Duodenal mucosa (tissue), 2 donors: ENCODE measurements around the gene DUXA.

Experiments
- H3K27ac ChIP-seq: one replicate; pipeline ENCODE4 v1.7.0; 2013; ENCODE audit warnings: low read depth, low read length
- H3K27me3 ChIP-seq, 2 donors: one replicate each; pipeline ENCODE4 v1.7.0; 2013; ENCODE audit warnings: low read length in 2 of 2, control low read depth in 1 of 2; ENCODE audit not compliant: insufficient read depth in 2 of 2, control insufficient read depth in 1 of 2
- H3K36me3 ChIP-seq, 2 donors: one replicate each; pipeline ENCODE4 v1.7.0; 2013; ENCODE audit warnings: low read length in 2 of 2, control low read depth in 1 of 2; ENCODE audit not compliant: insufficient read depth in 2 of 2, control insufficient read depth in 1 of 2
- H3K4me1 ChIP-seq, 2 donors: one replicate each; pipeline ENCODE4 v1.7.0; 2013; ENCODE audit warnings: low read length in 2 of 2, control low read depth in 1 of 2; ENCODE audit not compliant: insufficient read depth in 2 of 2, control insufficient read depth in 1 of 2
- H3K4me3 ChIP-seq, 2 donors: one replicate each; pipeline ENCODE4 v1.7.0; 2013; ENCODE audit warnings: low read length in 2 of 2, low read depth in 1 of 2
- H3K9ac ChIP-seq, 2 donors: one replicate each; pipeline ENCODE4 v1.7.0; 2013; ENCODE audit warnings: low read length in 2 of 2, low read depth in 1 of 2
- H3K9me3 ChIP-seq, 2 donors: one replicate each; pipeline ENCODE4 v1.7.0; 2013; ENCODE audit warnings: low read length in 2 of 2, control low read depth in 1 of 2; ENCODE audit not compliant: control insufficient read depth in 1 of 2

DUXA gene

GRCh38 chr19:57110592-57111328 is 56.5 kb downstream of the DUXA start:
- Histone ChIP-seq H3K4me1 (no peaks in the 10 kb centered on the region), H3K36me3 (no peaks in the 10 kb centered on the region), H3K4me3 (no peak overlapping the region), H3K9me3 (peaks cover 32 to 40% of the 10 kb centered on the region in 2 donors), H3K9ac (no peak overlapping the region), H3K27me3 (no peaks in the 10 kb centered on the region), H3K27ac (no peak overlapping the region)

- Histone ChIP-seq H3K4me3 (no peak overlapping the region), H3K9ac (no peak overlapping the region), H3K9me3 (peaks cover 15 to 20% of the 10 kb centered on the region in 2 donors), H3K27me3 (no peaks in the 10 kb centered on the region), H3K4me1 (no peaks in the 10 kb centered on the region), H3K36me3 (no peaks in the 10 kb centered on the region), H3K27ac (no peak overlapping the region)
Observed at GRCh38 chr19:57106722-57107235, 60.5 kb downstream of the DUXA start.

- Histone ChIP-seq H3K36me3 (no peaks in the 10 kb centered on the region), H3K4me3 (no peak overlapping the region), H3K9ac (no peak overlapping the region), H3K9me3 (peaks cover 9 to 14% of the 10 kb centered on the region in 2 donors), H3K4me1 (no peaks in the 10 kb centered on the region), H3K27ac (no peak overlapping the region), H3K27me3 (no peaks in the 10 kb centered on the region)
Observed at GRCh38 chr19:57105976-57106721, 61.1 kb downstream of the DUXA start.
